Measurements from ENCODE around the gene C18orf54. TPM values are rescaled to one million over a fixed set of nuclear protein-coding genes. Genes with fewer than 3 reads are reported as not detected.

The C18orf54 gene
- total and polyA plus RNA-seq, 2 donors (not counting 1 experiment from before 2014, with no cell fraction given) = 0.60 to 4.8 TPM

DNA sequence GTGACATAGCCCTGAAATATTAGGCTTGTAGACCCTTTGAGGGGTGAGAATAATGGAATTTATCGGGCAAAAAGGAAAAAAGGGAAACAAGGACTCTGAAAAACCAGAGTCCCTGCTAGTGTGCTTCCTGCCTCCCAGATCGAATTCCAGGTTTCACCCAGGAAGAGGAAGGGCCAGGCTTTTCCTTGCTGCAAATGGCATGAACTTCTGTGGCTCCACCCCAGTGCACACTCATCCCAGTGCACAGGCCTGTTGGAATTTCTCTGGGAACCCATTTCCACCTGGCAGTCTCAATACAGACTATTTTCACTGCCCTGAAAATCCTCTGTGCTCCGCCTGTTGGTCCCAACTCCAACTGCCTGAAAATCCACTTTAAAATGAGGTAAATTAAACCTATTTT, 29.9 kb downstream of the C18orf54 start:
- Histone ChIP-seq H3K9me3 (ENCODE audit: control extremely low read depth in 1 of 3, control insufficient read depth in 2 of 3, insufficient read depth in 1 of 3, low read length in 2 of 3) (peaks cover 0 to 1% (median 0%) of the 10 kb centered on the region in 3 donors), H2AFZ (ENCODE audit: insufficient read depth, low read depth, low read length, poor library complexity, severe bottlenecking) (no peak overlapping the region), H4K20me1 (ENCODE audit: control insufficient read depth, insufficient read depth, low read length, poor library complexity, severe bottlenecking) (no peaks in the 10 kb centered on the region), H3K9ac (ENCODE audit: low read length) (no peak overlapping the region), H3K36me3 (replicated peaks in 1 of 2; ENCODE audit: control extremely low read depth in 1 of 2, control insufficient read depth in 1 of 2, extremely low read depth in 1 of 2, insufficient read depth in 2 of 2, low read length in 1 of 2) (no peaks in the 10 kb centered on the region), H3K4me3 (ENCODE audit: control extremely low read depth in 1 of 5, extremely low read depth in 1 of 5, insufficient read depth in 1 of 5, low read depth in 2 of 5, low read length in 4 of 5) (no peak overlapping the region), H3K79me2 (ENCODE audit: control insufficient read depth, insufficient read depth, low read length) (no peaks in the 10 kb centered on the region), H3K27ac (ENCODE audit: low read length in 2 of 2) (no peak overlapping the region), H3K4me2 (replicated peaks; ENCODE audit: low read depth, low read length, poor library complexity, severe bottlenecking) (no peak overlapping the region), H3K4me1 (ENCODE audit: control insufficient read depth in 2 of 2, insufficient read depth in 2 of 2, low read length in 2 of 2) (no peaks in the 10 kb centered on the region), H3K27me3 (replicated peaks in 1 of 4; ENCODE audit: control extremely low read depth in 1 of 4, control insufficient read depth in 3 of 4, insufficient read depth in 4 of 4, low read length in 3 of 4) (no peaks in the 10 kb centered on the region)
- intact Hi-C loops (cut with micrococcal nuclease) = no loop called here
- peaks cover 9% of the 10 kb centered on the region for H3K27me3 Mint-ChIP-seq
- WGBS (ENCODE audit: insufficient coverage) = 92% methylated on average over 2 of the region's 3 CpGs
- H3K4me3 Mint-ChIP-seq = no peak overlapping the region
- ChIA-PET POLR2A (no interaction called here), CTCF (no interaction called here)
- no peak for TF ChIP-seq EZH2 (IDR thresholded peaks at IDR 0.05; ENCODE audit: borderline replicate concordance, insufficient read depth, low read depth, low read length, poor library complexity, severe bottlenecking)
- TF ChIP-seq, protein P1, sequence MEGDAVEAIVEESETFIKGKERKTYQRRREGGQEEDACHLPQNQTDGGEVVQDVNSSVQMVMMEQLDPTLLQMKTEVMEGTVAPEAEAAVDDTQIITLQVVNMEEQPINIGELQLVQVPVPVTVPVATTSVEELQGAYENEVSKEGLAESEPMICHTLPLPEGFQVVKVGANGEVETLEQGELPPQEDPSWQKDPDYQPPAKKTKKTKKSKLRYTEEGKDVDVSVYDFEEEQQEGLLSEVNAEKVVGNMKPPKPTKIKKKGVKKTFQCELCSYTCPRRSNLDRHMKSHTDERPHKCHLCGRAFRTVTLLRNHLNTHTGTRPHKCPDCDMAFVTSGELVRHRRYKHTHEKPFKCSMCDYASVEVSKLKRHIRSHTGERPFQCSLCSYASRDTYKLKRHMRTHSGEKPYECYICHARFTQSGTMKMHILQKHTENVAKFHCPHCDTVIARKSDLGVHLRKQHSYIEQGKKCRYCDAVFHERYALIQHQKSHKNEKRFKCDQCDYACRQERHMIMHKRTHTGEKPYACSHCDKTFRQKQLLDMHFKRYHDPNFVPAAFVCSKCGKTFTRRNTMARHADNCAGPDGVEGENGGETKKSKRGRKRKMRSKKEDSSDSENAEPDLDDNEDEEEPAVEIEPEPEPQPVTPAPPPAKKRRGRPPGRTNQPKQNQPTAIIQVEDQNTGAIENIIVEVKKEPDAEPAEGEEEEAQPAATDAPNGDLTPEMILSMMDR (IDR thresholded peaks at IDR 0.05) = no peak
- no peaks in the 10 kb centered on the region for H3K4me1 Mint-ChIP-seq
- DNase-seq (no peak), ATAC-seq (ENCODE audit: low read depth) (no peak)
- H3K9me3 Mint-ChIP-seq (ENCODE audit: insufficient read depth) = no peaks in the 10 kb centered on the region
- no peak overlapping the region for H3K27ac Mint-ChIP-seq

DNA sequence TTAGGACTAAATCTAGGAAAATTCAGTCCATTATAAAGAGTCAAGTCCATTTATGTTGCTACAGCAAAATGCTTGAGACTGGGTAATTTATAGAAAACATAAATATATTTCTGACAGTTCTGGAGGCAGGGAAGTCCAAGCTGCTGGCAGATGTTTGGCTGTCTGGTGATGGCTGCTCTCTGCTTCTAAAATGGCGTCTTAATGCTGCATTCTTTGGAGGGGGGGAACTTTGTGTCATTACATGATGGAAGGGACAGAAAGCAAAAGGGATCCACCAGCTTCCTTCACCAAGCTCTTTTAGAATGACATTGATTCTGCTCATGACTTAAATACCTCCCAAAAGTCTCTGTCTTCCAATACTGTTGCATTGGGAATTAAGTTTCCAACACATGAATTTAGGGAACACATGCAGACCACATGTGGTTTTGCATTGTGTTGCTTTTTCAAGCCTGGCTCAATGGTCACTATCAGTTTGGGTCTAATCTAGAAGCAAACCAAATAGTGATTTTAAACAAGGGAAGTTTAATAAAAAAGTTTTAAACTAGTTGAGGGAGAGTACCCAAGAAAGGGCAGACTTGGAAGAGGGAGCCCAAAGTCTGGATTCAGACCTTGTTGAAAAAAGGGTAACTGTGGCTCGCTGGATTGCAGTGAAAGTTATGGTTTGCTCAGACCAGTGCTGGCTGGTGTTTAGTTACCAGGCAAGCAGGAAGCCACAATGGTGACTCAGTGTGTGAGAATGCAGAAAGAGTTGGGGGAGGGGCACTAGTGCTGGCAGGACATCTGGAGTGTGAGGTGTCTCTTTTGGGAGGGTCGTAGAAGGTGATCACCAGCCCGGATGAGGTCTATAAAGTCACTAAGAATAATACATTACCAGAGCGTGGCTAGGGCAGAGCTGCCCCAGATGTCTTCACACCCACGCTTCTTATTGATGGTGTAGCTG, 30.8 kb downstream of the C18orf54 start:
- Histone ChIP-seq H3K79me2 (ENCODE audit: control insufficient read depth, insufficient read depth, low read length) (no peaks in the 10 kb centered on the region), H3K9me3 (ENCODE audit: control extremely low read depth in 1 of 3, control insufficient read depth in 2 of 3, insufficient read depth in 1 of 3, low read length in 2 of 3) (peaks cover 0 to 1% (median 0%) of the 10 kb centered on the region in 3 donors), H3K36me3 (replicated peaks in 1 of 2; ENCODE audit: control extremely low read depth in 1 of 2, control insufficient read depth in 1 of 2, extremely low read depth in 1 of 2, insufficient read depth in 2 of 2, low read length in 1 of 2) (no peaks in the 10 kb centered on the region), H4K20me1 (ENCODE audit: control insufficient read depth, insufficient read depth, low read length, poor library complexity, severe bottlenecking) (no peaks in the 10 kb centered on the region), H3K4me3 (ENCODE audit: control extremely low read depth in 1 of 5, extremely low read depth in 1 of 5, insufficient read depth in 1 of 5, low read depth in 2 of 5, low read length in 4 of 5) (no peak overlapping the region), H3K27me3 (replicated peaks in 1 of 4; ENCODE audit: control extremely low read depth in 1 of 4, control insufficient read depth in 3 of 4, insufficient read depth in 4 of 4, low read length in 3 of 4) (no peaks in the 10 kb centered on the region), H3K27ac (ENCODE audit: low read length in 2 of 2) (no peak overlapping the region), H2AFZ (ENCODE audit: insufficient read depth, low read depth, low read length, poor library complexity, severe bottlenecking) (no peak overlapping the region), H3K4me2 (replicated peaks; ENCODE audit: low read depth, low read length, poor library complexity, severe bottlenecking) (no peak overlapping the region), H3K4me1 (ENCODE audit: control insufficient read depth in 2 of 2, insufficient read depth in 2 of 2, low read length in 2 of 2) (no peaks in the 10 kb centered on the region), H3K9ac (ENCODE audit: low read length) (no peak overlapping the region)
- Mint-ChIP-seq H3K27me3 (peaks cover 9% of the 10 kb centered on the region), H3K9me3 (ENCODE audit: insufficient read depth) (no peaks in the 10 kb centered on the region), H3K4me1 (no peaks in the 10 kb centered on the region), H3K27ac (no peak overlapping the region), H3K4me3 (no peak overlapping the region)
- CTCF ChIA-PET = interaction anchor here (2.4 kb wide), 1 partner anchor 165 kb away, joined by 7 read pairs; no protein-coding TSS in a partner anchor
- intact Hi-C loops (cut with micrococcal nuclease) = no loop called here
- no peak for ATAC-seq (ENCODE audit: low read depth)
- no peak for DNase-seq
- POLR2A ChIA-PET = no interaction called here
- WGBS (ENCODE audit: insufficient coverage) = 42% methylated on average over 2 of the region's 6 CpGs
- TF ChIP-seq, protein P1 (IDR thresholded peaks at IDR 0.05) = no peak
- no peak for TF ChIP-seq EZH2 (IDR thresholded peaks at IDR 0.05; ENCODE audit: borderline replicate concordance, insufficient read depth, low read depth, low read length, poor library complexity, severe bottlenecking)
